Jurkat, Clone E6-1 (cell line): ENCODE data around the gene PAX3.

Experiments
- DNase-seq: peaks from one replicate; pipeline ENCODE4 v3.0.0-alpha.2; 2011; ENCODE audit warnings: low read depth, low spot score
- H3K4me3 ChIP-seq: 2 replicates; pipeline ENCODE4 v1.5.1; 2011; ENCODE audit warnings: mild to moderate bottlenecking, low read length, control low read depth, moderate library complexity

PAX3 gene

GRCh38 chr2:222301053-222301795 is 2.4 kb upstream of the PAX3 start:
- no peak for DNase-seq
- H3K4me3 ChIP-seq: no peak overlapping the region

GRCh38 chr2:222300726-222301052 is 1.9 kb upstream of the PAX3 start:
- no peak overlapping the region for H3K4me3 ChIP-seq
- DNase-seq: no peak

GRCh38 chr2:222299906-222300725 is 1.3 kb upstream of the PAX3 start:
- no peak overlapping the region for H3K4me3 ChIP-seq
- no peak for DNase-seq

- DNase-seq: no peak
- H3K4me3 ChIP-seq: no peak overlapping the region
These were observed 842 bp downstream of the PAX3 start for GRCh38 chr2:222298001-222298310.

- no peak for DNase-seq
- no peak overlapping the region for H3K4me3 ChIP-seq
These were observed 1.2 kb downstream of the PAX3 start for GRCh38 chr2:222297600-222297935.

- H3K4me3 ChIP-seq: no peak overlapping the region
- no peak for DNase-seq
These were observed 1.7 kb downstream of the PAX3 start for GRCh38 chr2:222296911-222297599.

GRCh38 chr2:222296311-222296741 is 2.5 kb downstream of the PAX3 start:
- DNase-seq: no peak
- no peak overlapping the region for H3K4me3 ChIP-seq

- DNase-seq: no peak
- H3K4me3 ChIP-seq: no peak overlapping the region
These were observed 3.3 kb downstream of the PAX3 start for GRCh38 chr2:222295368-222296062.

GRCh38 chr2:222294996-222295367 is 3.8 kb downstream of the PAX3 start:
- no peak for DNase-seq
- H3K4me3 ChIP-seq: no peak overlapping the region

- DNase-seq: no peak
- H3K4me3 ChIP-seq: no peak overlapping the region
These were observed 4.9 kb downstream of the PAX3 start for GRCh38 chr2:222293660-222294630.

- H3K4me3 ChIP-seq: no peak overlapping the region
- DNase-seq: no peak
These were observed 6.4 kb downstream of the PAX3 start for GRCh38 chr2:222292149-222293134.

GRCh38 chr2:222291485-222291841 is 7.3 kb downstream of the PAX3 start:
- DNase-seq: no peak
- no peak overlapping the region for H3K4me3 ChIP-seq

GRCh38 chr2:222290736-222291484 is 7.9 kb downstream of the PAX3 start:
- DNase-seq: no peak

GRCh38 chr2:222290401-222290735 is 8.4 kb downstream of the PAX3 start:
- DNase-seq: no peak
- no peak overlapping the region for H3K4me3 ChIP-seq

More at GRCh38 chr2:222290736-222291484, 7.9 kb downstream of the PAX3 start:
- no peak overlapping the region for H3K4me3 ChIP-seq

GRCh38 chr2:222289278-222290160 is 9.3 kb downstream of the PAX3 start:
- no peak for DNase-seq
- no peak overlapping the region for H3K4me3 ChIP-seq

- H3K4me3 ChIP-seq: no peak overlapping the region
- DNase-seq: no peak
These were observed 10.1 kb downstream of the PAX3 start for GRCh38 chr2:222288590-222289277.
